ENCODE results near the gene FAM151A. TPM values are rescaled to one million over a fixed set of nuclear protein-coding genes. Genes with fewer than 3 reads are reported as not detected.

Gene FAM151A
- total and polyA plus RNA-seq, 2 experiments from 2014 or later: 0.18 to 0.21 TPM

GRCh38 chr1:54572542-54572850 lies 50.8 kb downstream of the FAM151A start:
- no peaks in the 10 kb centered on the region for H3K27me3 ChIP-seq

GRCh38 chr1:54571803-54572541 lies 51.4 kb downstream of the FAM151A start:
- DNase-seq (ENCODE audit: low read depth in 1 of 2, low spot score in 1 of 2): peak in 1 of 2 donors; percentile 50
- H3K36me3 ChIP-seq: no peaks in the 10 kb centered on the region
- H3K27me3 ChIP-seq: no peaks in the 10 kb centered on the region
- no peaks in the 10 kb centered on the region for H3K9me3 ChIP-seq (ENCODE audit: low read depth)
- TF ChIP-seq CTCF (IDR thresholded peaks at IDR 0.05; ENCODE audit: low read depth, low read length): no peak
- H3K4me3 ChIP-seq: no peak overlapping the region
- H3K27ac ChIP-seq: peak overlapping the region; percentile 86
- H3K4me1 ChIP-seq (ENCODE audit: low read depth): peaks cover 25% of the 10 kb centered on the region

More at GRCh38 chr1:54572542-54572850, 50.8 kb downstream of the FAM151A start:
- H3K27ac ChIP-seq: peak overlapping the region; percentile 86
- no peaks in the 10 kb centered on the region for H3K9me3 ChIP-seq (ENCODE audit: low read depth)
- no peak overlapping the region for H3K4me3 ChIP-seq
- H3K36me3 ChIP-seq: no peaks in the 10 kb centered on the region
- no peak for TF ChIP-seq CTCF (IDR thresholded peaks at IDR 0.05; ENCODE audit: low read depth, low read length)
- no peak for DNase-seq (ENCODE audit: low read depth in 1 of 2, low spot score in 1 of 2)
- peaks cover 26% of the 10 kb centered on the region for H3K4me1 ChIP-seq (ENCODE audit: low read depth)

- Histone ChIP-seq H3K4me3 (no peak overlapping the region), H3K36me3 (no peaks in the 10 kb centered on the region), H3K27ac (peak overlapping the region; percentile 86), H3K4me1 (ENCODE audit: low read depth) (peaks cover 25% of the 10 kb centered on the region), H3K9me3 (ENCODE audit: low read depth) (no peaks in the 10 kb centered on the region), H3K27me3 (no peaks in the 10 kb centered on the region)
- DNase-seq (ENCODE audit: low read depth in 1 of 2, low spot score in 1 of 2): peak in 1 of 2 donors; percentile 30
- TF ChIP-seq CTCF (IDR thresholded peaks at IDR 0.05; ENCODE audit: low read depth, low read length): no peak
These were observed 52.0 kb downstream of the FAM151A start for GRCh38 chr1:54571326-54571725.

- no peaks in the 10 kb centered on the region for H3K27me3 ChIP-seq
- no peaks in the 10 kb centered on the region for H3K36me3 ChIP-seq
- no peak for TF ChIP-seq CTCF (IDR thresholded peaks at IDR 0.05; ENCODE audit: low read depth, low read length)
- no peak overlapping the region for H3K4me3 ChIP-seq
- H3K9me3 ChIP-seq (ENCODE audit: low read depth): no peaks in the 10 kb centered on the region
- no peak for DNase-seq (ENCODE audit: low read depth in 1 of 2, low spot score in 1 of 2)
- peaks cover 15% of the 10 kb centered on the region for H3K4me1 ChIP-seq (ENCODE audit: low read depth)
- peak overlapping the region; percentile 39 for H3K27ac ChIP-seq
These were observed 53.2 kb downstream of the FAM151A start for GRCh38 chr1:54570161-54570560.

GRCh38 chr1:54569339-54569738 lies 54.0 kb downstream of the FAM151A start:
- Histone ChIP-seq H3K27me3 (no peaks in the 10 kb centered on the region), H3K27ac (peak overlapping the region; percentile 33)
- TF ChIP-seq CTCF (IDR thresholded peaks at IDR 0.05; ENCODE audit: low read depth, low read length): no peak

More at GRCh38 chr1:54569339-54569738, 54.0 kb downstream of the FAM151A start:
- peaks cover 13% of the 10 kb centered on the region for H3K4me1 ChIP-seq (ENCODE audit: low read depth)
- DNase-seq (ENCODE audit: low read depth in 1 of 2, low spot score in 1 of 2): peak in 1 of 2 donors; percentile 49
- no peak overlapping the region for H3K4me3 ChIP-seq
- no peaks in the 10 kb centered on the region for H3K36me3 ChIP-seq
- H3K9me3 ChIP-seq (ENCODE audit: low read depth): no peaks in the 10 kb centered on the region
